CD4-positive, CD25-positive, alpha-beta regulatory T cell (primary cell): ENCODE results near the gene MEGF11. TPM values are rescaled to one million over a fixed set of nuclear protein-coding genes. Genes with fewer than 3 reads are reported as not detected.

Experiments
- ATAC-seq, 2 donors: fragments of 150-1000 bp; cut with Tn5 transposase; one replicate each; pipeline ENCODE4 v1.10.0; 2021; ENCODE audit warnings: low read depth in 2 of 2, moderate number of reproducible peaks in 2 of 2, moderate library complexity in 1 of 2
- DNase-seq, 3 donors: peaks; one replicate each; pipeline versions ENCODE4 v3.0.0 to v3.0.0-alpha.2; 2012 to 2022; ENCODE audit warnings: mixed read lengths in 1 of 3
- H3K27ac ChIP-seq: one replicate; pipeline ENCODE4 v1.7.0; 2013; ENCODE audit warnings: mild to moderate bottlenecking, low read length; ENCODE audit not compliant: insufficient read depth, poor library complexity, severe bottlenecking
- H3K27me3 ChIP-seq: one replicate; pipeline ENCODE4 v1.7.0; 2013; ENCODE audit warnings: low read length; ENCODE audit not compliant: control insufficient read depth, insufficient read depth
- H3K36me3 ChIP-seq: one replicate; pipeline ENCODE4 v1.7.0; 2013; ENCODE audit warnings: mild to moderate bottlenecking, low read length, moderate library complexity; ENCODE audit not compliant: control insufficient read depth, insufficient read depth
- H3K4me1 ChIP-seq: 2 replicates; pipeline ENCODE4 v1.7.0; 2013; ENCODE audit warnings: mild to moderate bottlenecking, low read length; ENCODE audit not compliant: insufficient read depth, control insufficient read depth, poor library complexity, severe bottlenecking
- H3K4me3 ChIP-seq: one replicate; pipeline ENCODE4 v1.7.0; 2013; ENCODE audit warnings: low read depth, mild to moderate bottlenecking, low read length, moderate library complexity
- H3K9me3 ChIP-seq, 2 experiments: 1 replicate in 1 of 2; 2 replicates in 1 of 2; pipeline ENCODE4 v1.7.0; 2013; ENCODE audit warnings: low read length in 2 of 2, mild to moderate bottlenecking in 1 of 2, moderate library complexity in 1 of 2; ENCODE audit not compliant: control insufficient read depth in 2 of 2
- H3K27ac Mint-ChIP-seq, 3 donors: one replicate each; pipeline ENCODE4 v1.8.0; 2020 to 2022; ENCODE audit warnings: mild to moderate bottlenecking in 3 of 3, mixed read lengths in 3 of 3, moderate library complexity in 2 of 3
- H3K27me3 Mint-ChIP-seq: one replicate; pipeline ENCODE4 v1.8.0; 2022; ENCODE audit warnings: mild to moderate bottlenecking, mixed read lengths
- H3K36me3 Mint-ChIP-seq: one replicate; pipeline ENCODE4 v1.8.0; 2020; ENCODE audit warnings: mixed read lengths
- H3K4me1 Mint-ChIP-seq, 4 donors: one replicate each; pipeline ENCODE4 v1.8.0; 2020 to 2022; ENCODE audit warnings: mixed read lengths in 4 of 4, mild to moderate bottlenecking in 1 of 4
- H3K4me3 Mint-ChIP-seq, 4 donors: one replicate each; pipeline ENCODE4 v1.8.0; 2020 to 2022; ENCODE audit warnings: mild to moderate bottlenecking in 4 of 4, mixed read lengths in 4 of 4, moderate library complexity in 3 of 4
- H3K9me3 Mint-ChIP-seq, 7 donors: one replicate each; pipeline ENCODE4 v1.8.0; 2020 to 2022; ENCODE audit warnings: mixed read lengths in 7 of 7, mild to moderate bottlenecking in 3 of 7, moderate library complexity in 2 of 7
- polyA plus RNA-seq, 4 donors: library from polyadenylated mRNA; unstranded; fragments of 300-500 nt; fragmentation: Illumina TruSeq; gene quantifications; one replicate each; pipeline ENCODE4 v1.2.3, GENCODE V29; 2021
- total RNA-seq: library from RNA; stranded (reverse); gene quantifications from one replicate; pipeline ENCODE4 v1.2.3, GENCODE V29; 2022

The MEGF11 gene
- total and polyA plus RNA-seq, 5 donors from 2014 or later: 0.02 to 0.29 (median 0.21) TPM; not detected in 2

- no peaks in the 10 kb centered on the region for H3K36me3 Mint-ChIP-seq
- H3K27ac Mint-ChIP-seq: no peak overlapping the region
- H3K4me3 ChIP-seq: no peak overlapping the region
- ATAC-seq (no peak), DNase-seq (no peak)
- H3K9me3 Mint-ChIP-seq: no peaks in the 10 kb centered on the region
- no peak overlapping the region for H3K27ac ChIP-seq
- H3K4me1 ChIP-seq: no peaks in the 10 kb centered on the region
- peaks cover 13% of the 10 kb centered on the region for H3K27me3 Mint-ChIP-seq
- H3K36me3 ChIP-seq: no peaks in the 10 kb centered on the region
- H3K27me3 ChIP-seq: peaks cover 2% of the 10 kb centered on the region
- H3K4me1 Mint-ChIP-seq: peaks cover 0 to 4% (median 0%) of the 10 kb centered on the region in 4 donors
- no peaks in the 10 kb centered on the region for H3K9me3 ChIP-seq
- no peak overlapping the region for H3K4me3 Mint-ChIP-seq
These were observed 83.5 kb downstream of the MEGF11 start for GRCh38 chr15:66170042-66170441.

GRCh38 chr15:66169625-66170024 lies 83.9 kb downstream of the MEGF11 start:
- DNase-seq: no peak
- no peaks in the 10 kb centered on the region for H3K36me3 Mint-ChIP-seq
- H3K4me1 Mint-ChIP-seq: peaks cover 0 to 4% (median 0%) of the 10 kb centered on the region in 4 donors
- Histone ChIP-seq H3K27ac (no peak overlapping the region), H3K36me3 (no peaks in the 10 kb centered on the region), H3K9me3 (no peaks in the 10 kb centered on the region), H3K27me3 (peaks cover 2% of the 10 kb centered on the region), H3K4me3 (no peak overlapping the region), H3K4me1 (no peaks in the 10 kb centered on the region)
- ATAC-seq: no peak
- H3K4me3 Mint-ChIP-seq: no peak overlapping the region
- no peak overlapping the region for H3K27ac Mint-ChIP-seq
- H3K27me3 Mint-ChIP-seq: peaks cover 10% of the 10 kb centered on the region
- no peaks in the 10 kb centered on the region for H3K9me3 Mint-ChIP-seq

DNA sequence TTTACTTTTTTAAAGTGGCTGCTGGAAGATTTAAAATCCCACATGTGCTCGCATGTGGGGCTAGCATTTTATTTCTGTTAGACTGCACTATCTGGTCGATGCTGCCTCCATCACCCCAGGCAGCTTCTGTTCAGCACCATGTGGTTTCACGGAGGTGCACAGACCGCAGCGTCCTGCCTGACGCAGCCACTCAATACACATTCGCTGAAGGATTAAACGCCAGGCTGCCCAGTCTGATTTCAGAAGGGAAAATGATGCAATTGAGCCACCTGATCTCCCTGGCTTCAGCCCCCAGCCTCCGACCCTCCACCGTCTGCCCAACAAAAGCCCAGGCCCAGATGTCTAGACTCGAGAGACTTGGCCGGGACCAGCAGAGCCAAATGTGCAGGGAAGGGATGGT lies 84.5 kb downstream of the MEGF11 start:
- DNase-seq (no peak), ATAC-seq (no peak)
- H3K27me3 ChIP-seq: no peaks in the 10 kb centered on the region
- Mint-ChIP-seq H3K9me3 (no peaks in the 10 kb centered on the region), H3K27me3 (peaks cover 10% of the 10 kb centered on the region), H3K4me3 (no peak overlapping the region), H3K4me1 (peaks cover 0 to 4% (median 0%) of the 10 kb centered on the region in 4 donors), H3K27ac (no peak overlapping the region), H3K36me3 (no peaks in the 10 kb centered on the region)
- H3K4me1 ChIP-seq: no peaks in the 10 kb centered on the region
- H3K9me3 ChIP-seq: no peaks in the 10 kb centered on the region
- no peak overlapping the region for H3K27ac ChIP-seq
- H3K36me3 ChIP-seq: no peaks in the 10 kb centered on the region
- no peak overlapping the region for H3K4me3 ChIP-seq

- DNase-seq (no peak), ATAC-seq (no peak)
- no peak overlapping the region for H3K4me3 ChIP-seq
- Mint-ChIP-seq H3K36me3 (no peaks in the 10 kb centered on the region), H3K4me3 (no peak overlapping the region), H3K27ac (no peak overlapping the region), H3K4me1 (peaks cover 0 to 4% (median 0%) of the 10 kb centered on the region in 4 donors), H3K9me3 (no peaks in the 10 kb centered on the region), H3K27me3 (peaks cover 10% of the 10 kb centered on the region)
- no peaks in the 10 kb centered on the region for H3K27me3 ChIP-seq
- no peaks in the 10 kb centered on the region for H3K4me1 ChIP-seq
- H3K27ac ChIP-seq: no peak overlapping the region
- H3K9me3 ChIP-seq: no peaks in the 10 kb centered on the region
- H3K36me3 ChIP-seq: no peaks in the 10 kb centered on the region
These were observed 85.7 kb downstream of the MEGF11 start for GRCh38 chr15:66167854-66168253.

DNA sequence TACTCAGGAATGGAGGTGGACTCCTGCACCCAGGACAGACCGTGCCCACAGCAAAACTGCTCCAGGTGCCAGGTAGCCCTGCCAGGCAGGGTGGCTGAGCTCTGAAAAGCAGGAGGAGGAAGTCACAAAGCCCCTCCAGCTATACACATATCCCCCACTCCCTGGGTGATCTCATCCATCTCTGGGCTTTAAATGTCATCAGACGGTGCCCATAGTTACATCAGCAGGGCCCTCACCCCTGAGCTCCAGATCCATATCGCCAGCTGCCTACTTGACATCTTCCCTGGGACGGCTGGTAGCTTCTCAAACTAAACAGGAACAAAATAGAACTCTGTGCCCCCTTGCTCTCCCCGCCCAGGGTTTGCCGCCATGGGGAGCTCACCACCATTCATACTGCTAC lies 87.7 kb downstream of the MEGF11 start:
- Mint-ChIP-seq H3K27me3 (peaks cover 14% of the 10 kb centered on the region), H3K4me1 (peaks cover 0 to 4% (median under 1%) of the 10 kb centered on the region in 4 donors), H3K27ac (no peak overlapping the region), H3K4me3 (no peak overlapping the region), H3K9me3 (peaks cover 0 to 2% (median 0%) of the 10 kb centered on the region in 7 donors), H3K36me3 (no peaks in the 10 kb centered on the region)
- ATAC-seq: no peak
- H3K9me3 ChIP-seq: no peaks in the 10 kb centered on the region
- H3K27ac ChIP-seq: no peak overlapping the region
- no peak for DNase-seq
- no peaks in the 10 kb centered on the region for H3K4me1 ChIP-seq
- H3K27me3 ChIP-seq: no peaks in the 10 kb centered on the region
- H3K4me3 ChIP-seq: no peak overlapping the region
- no peaks in the 10 kb centered on the region for H3K36me3 ChIP-seq

DNA sequence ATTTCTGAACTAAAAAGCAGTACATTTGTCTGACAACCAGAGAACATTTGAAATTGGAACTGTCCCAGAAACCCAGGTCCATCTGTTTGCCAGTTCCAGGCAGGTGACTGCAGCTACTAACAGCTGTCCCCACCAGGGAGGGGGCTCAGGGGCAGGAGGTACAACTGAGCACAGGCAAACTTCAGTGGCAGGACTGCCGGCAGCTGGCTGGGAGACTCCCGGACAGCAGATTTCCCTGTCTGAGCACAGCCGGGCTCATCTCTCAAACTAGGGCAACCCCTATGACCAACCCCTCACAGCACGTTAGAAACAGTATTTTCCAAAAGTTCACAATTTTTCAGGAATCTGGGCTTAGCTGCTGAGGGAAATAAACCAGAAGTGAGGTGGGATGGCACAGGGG lies 88.8 kb downstream of the MEGF11 start:
- Histone ChIP-seq H3K9me3 (no peaks in the 10 kb centered on the region), H3K27ac (no peak overlapping the region), H3K27me3 (no peaks in the 10 kb centered on the region), H3K4me1 (no peaks in the 10 kb centered on the region), H3K4me3 (no peak overlapping the region), H3K36me3 (no peaks in the 10 kb centered on the region)
- peaks cover 14% of the 10 kb centered on the region for H3K27me3 Mint-ChIP-seq
- peaks cover 0 to 3% (median 0%) of the 10 kb centered on the region in 7 donors for H3K9me3 Mint-ChIP-seq
- no peak overlapping the region for H3K27ac Mint-ChIP-seq
- DNase-seq (no peak), ATAC-seq (no peak)
- peaks cover 0 to 4% (median under 1%) of the 10 kb centered on the region in 4 donors for H3K4me1 Mint-ChIP-seq
- no peaks in the 10 kb centered on the region for H3K36me3 Mint-ChIP-seq
- H3K4me3 Mint-ChIP-seq: no peak overlapping the region

GRCh38 chr15:66163553-66163952 lies 90.0 kb downstream of the MEGF11 start:
- Mint-ChIP-seq H3K4me3 (no peak overlapping the region), H3K36me3 (no peaks in the 10 kb centered on the region), H3K9me3 (peaks cover 0 to 3% (median 0%) of the 10 kb centered on the region in 7 donors), H3K27ac (peak overlapping the region in 1 of 3 donors; percentile 48), H3K27me3 (peaks cover 9% of the 10 kb centered on the region), H3K4me1 (peaks cover 0 to 2% (median 0%) of the 10 kb centered on the region in 4 donors)
- no peak overlapping the region for H3K4me3 ChIP-seq
- no peaks in the 10 kb centered on the region for H3K9me3 ChIP-seq
- H3K27me3 ChIP-seq: no peaks in the 10 kb centered on the region
- no peak overlapping the region for H3K27ac ChIP-seq
- DNase-seq: no peak
- ATAC-seq: no peak
- H3K36me3 ChIP-seq: no peaks in the 10 kb centered on the region
- no peaks in the 10 kb centered on the region for H3K4me1 ChIP-seq

GRCh38 chr15:66162286-66162685 lies 91.3 kb downstream of the MEGF11 start:
- Histone ChIP-seq H3K36me3 (no peaks in the 10 kb centered on the region), H3K9me3 (no peaks in the 10 kb centered on the region), H3K4me1 (no peaks in the 10 kb centered on the region), H3K27ac (no peak overlapping the region), H3K27me3 (no peaks in the 10 kb centered on the region), H3K4me3 (no peak overlapping the region)
- H3K4me3 Mint-ChIP-seq: no peak overlapping the region
- peaks cover 0 to 3% (median 0%) of the 10 kb centered on the region in 7 donors for H3K9me3 Mint-ChIP-seq
- H3K27ac Mint-ChIP-seq: no peak overlapping the region
- ATAC-seq (no peak), DNase-seq (no peak)
- no peaks in the 10 kb centered on the region for H3K36me3 Mint-ChIP-seq
- H3K4me1 Mint-ChIP-seq: peaks cover 0 to 2% (median 0%) of the 10 kb centered on the region in 4 donors
- H3K27me3 Mint-ChIP-seq: peaks cover 9% of the 10 kb centered on the region
